ENCODE measurements around the gene ARGLU1.
A peak's percentile ranks its signal among the peaks of the same experiment; 100 is the strongest.

ARGLU1 gene

GRCh38 chr13:106498158-106498557 is 69.8 kb downstream of the ARGLU1 start:
- peak overlapping the region; percentile 65 for H3K4me3 ChIP-seq (ENCODE audit: low read length)
- H3K4me2 ChIP-seq (ENCODE audit: low read length) = peak overlapping the region; percentile 95
- H3K36me3 ChIP-seq (ENCODE audit: control insufficient read depth, low read length) = peaks cover under 1% of the 10 kb centered on the region; the same call in 1 of the 2 replicates
- no peak for TF ChIP-seq EZH2phosphoT487 (IDR thresholded peaks at IDR 0.05; ENCODE audit: borderline replicate concordance, low read length)
- no peak for TF ChIP-seq CTCF (IDR thresholded peaks at IDR 0.05; ENCODE audit: low read depth, low read length, poor library complexity, severe bottlenecking)
- H3K9me3 ChIP-seq (ENCODE audit: control insufficient read depth, insufficient read depth, low read length) = no peaks in the 10 kb centered on the region
- peaks cover 31% of the 10 kb centered on the region for H3F3A ChIP-seq (ENCODE audit: control insufficient read depth, insufficient read depth)
- no peaks in the 10 kb centered on the region; the same call in 1 of the 2 replicates for H3K79me2 ChIP-seq (ENCODE audit: control insufficient read depth, low read length)
- H3K27me3 ChIP-seq (ENCODE audit: control insufficient read depth, low read length) = no peaks in the 10 kb centered on the region
- H3K4me1 ChIP-seq (ENCODE audit: control insufficient read depth, low read length) = peaks cover 79% of the 10 kb centered on the region
- H3K9me2 ChIP-seq (replicated peaks; ENCODE audit: control insufficient read depth, low read length) = no peaks in the 10 kb centered on the region
- peak overlapping the region; percentile 96 for H3K27ac ChIP-seq (ENCODE audit: low read depth, low read length)
- H4K20me1 ChIP-seq (ENCODE audit: control insufficient read depth, insufficient read depth, low read depth, low read length) = no peaks in the 10 kb centered on the region

- H3K4me2 ChIP-seq (ENCODE audit: low read length) = peak overlapping the region; percentile 95
- H3K27me3 ChIP-seq (ENCODE audit: control insufficient read depth, low read length) = no peaks in the 10 kb centered on the region
- H4K20me1 ChIP-seq (ENCODE audit: control insufficient read depth, insufficient read depth, low read depth, low read length) = no peaks in the 10 kb centered on the region
- no peaks in the 10 kb centered on the region for H3K9me3 ChIP-seq (ENCODE audit: control insufficient read depth, insufficient read depth, low read length)
- H3K4me1 ChIP-seq (ENCODE audit: control insufficient read depth, low read length) = peaks cover 86% of the 10 kb centered on the region
- peak overlapping the region; percentile 65 for H3K4me3 ChIP-seq (ENCODE audit: low read length)
- H3K27ac ChIP-seq (ENCODE audit: low read depth, low read length) = peak overlapping the region; percentile 96
- peaks cover 31% of the 10 kb centered on the region for H3F3A ChIP-seq (ENCODE audit: control insufficient read depth, insufficient read depth)
- H3K36me3 ChIP-seq (ENCODE audit: control insufficient read depth, low read length) = peaks cover 5% of the 10 kb centered on the region; the same call in 1 of the 2 replicates
- H3K79me2 ChIP-seq (ENCODE audit: control insufficient read depth, low read length) = no peaks in the 10 kb centered on the region; the same call in 1 of the 2 replicates
- TF ChIP-seq EZH2phosphoT487 (IDR thresholded peaks at IDR 0.05; ENCODE audit: borderline replicate concordance, low read length) (no peak), CTCF (IDR thresholded peaks at IDR 0.05; ENCODE audit: low read depth, low read length, poor library complexity, severe bottlenecking) (no peak)
- H3K9me2 ChIP-seq (replicated peaks; ENCODE audit: control insufficient read depth, low read length) = no peaks in the 10 kb centered on the region
Observed at GRCh38 chr13:106497079-106497478, 70.9 kb downstream of the ARGLU1 start.

GRCh38 chr13:106496072-106496997 is 71.6 kb downstream of the ARGLU1 start:
- no peak for TF ChIP-seq CTCF (IDR thresholded peaks at IDR 0.05; ENCODE audit: low read depth, low read length, poor library complexity, severe bottlenecking)
- TF ChIP-seq EZH2phosphoT487 (IDR thresholded peaks at IDR 0.05; ENCODE audit: borderline replicate concordance, low read length) = no peak
- Histone ChIP-seq H3K27ac (ENCODE audit: low read depth, low read length) (peak overlapping the region; percentile 96), H3K79me2 (ENCODE audit: control insufficient read depth, low read length) (no peaks in the 10 kb centered on the region; the same call in 1 of the 2 replicates), H3K9me3 (ENCODE audit: control insufficient read depth, insufficient read depth, low read length) (no peaks in the 10 kb centered on the region), H4K20me1 (ENCODE audit: control insufficient read depth, insufficient read depth, low read depth, low read length) (no peaks in the 10 kb centered on the region), H3K4me3 (ENCODE audit: low read length) (peak overlapping the region; percentile 65), H3K27me3 (ENCODE audit: control insufficient read depth, low read length) (no peaks in the 10 kb centered on the region), H3F3A (ENCODE audit: control insufficient read depth, insufficient read depth) (peaks cover 31% of the 10 kb centered on the region), H3K4me1 (ENCODE audit: control insufficient read depth, low read length) (peaks cover 93% of the 10 kb centered on the region), H3K4me2 (ENCODE audit: low read length) (peak overlapping the region; percentile 95), H3K36me3 (ENCODE audit: control insufficient read depth, low read length) (peaks cover 10% of the 10 kb centered on the region), H3K9me2 (replicated peaks; ENCODE audit: control insufficient read depth, low read length) (no peaks in the 10 kb centered on the region)

All from DOHH2 (cell line).